GM06990 (cell line): ENCODE data around the gene TMEM11.
"Not testable (repeated sequence)": the region's sequence is repeated elsewhere in the genome, so short reads cannot be mapped to it uniquely, and the experiment has no call there.

ENCODE experiments used
- DNase-seq: peaks from one replicate; pipeline ENCODE4 v3.0.0-alpha.2; 2011; ENCODE audit not compliant: insufficient read length; ENCODE audit errors: extremely low read depth
- H3K27me3 ChIP-seq: replicated peaks from 2 replicates; pipeline ENCODE4 v1.6.0; 2011; ENCODE audit warnings: low read length; ENCODE audit not compliant: control insufficient read depth, insufficient read depth
- H3K36me3 ChIP-seq: 2 replicates; pipeline ENCODE4 v1.5.1; 2011; ENCODE audit warnings: low read length; ENCODE audit not compliant: control insufficient read depth, insufficient read depth
- H3K4me3 ChIP-seq: replicated peaks from 2 replicates; pipeline ENCODE4 v1.5.1; 2011; ENCODE audit warnings: low read depth, mild to moderate bottlenecking, control low read depth, low read length
- CTCF ChIP-seq: IDR thresholded peaks from 2 replicates; pipeline ENCODE4 v1.5.1; 2011; ENCODE audit warnings: low read length, control low read depth, mild to moderate bottlenecking, inconsistent platforms; ENCODE audit not compliant: insufficient read depth, poor library complexity, severe bottlenecking

Gene TMEM11

GRCh38 chr17:21228845-21229244 is 14.9 kb upstream of the TMEM11 start:
- no peak for TF ChIP-seq CTCF
- no peaks in the 10 kb centered on the region; the same call in 1 of the 2 replicates for H3K36me3 ChIP-seq
- no peak overlapping the region for H3K4me3 ChIP-seq
- no peak for DNase-seq
- no peaks in the 10 kb centered on the region for H3K27me3 ChIP-seq

- H3K36me3 ChIP-seq = no peaks in the 10 kb centered on the region; the same call in 1 of the 2 replicates
- H3K27me3 ChIP-seq = no peaks in the 10 kb centered on the region
- TF ChIP-seq CTCF = no peak
- no peak for DNase-seq
- H3K4me3 ChIP-seq = no peak overlapping the region
These were observed 14.2 kb upstream of the TMEM11 start for GRCh38 chr17:21228111-21228510.

- H3K36me3 ChIP-seq, H3K27me3 ChIP-seq, H3K4me3 ChIP-seq, DNase-seq: not testable (repeated sequence)
These were observed 13.3 kb upstream of the TMEM11 start for GRCh38 chr17:21227277-21227676.

DNA sequence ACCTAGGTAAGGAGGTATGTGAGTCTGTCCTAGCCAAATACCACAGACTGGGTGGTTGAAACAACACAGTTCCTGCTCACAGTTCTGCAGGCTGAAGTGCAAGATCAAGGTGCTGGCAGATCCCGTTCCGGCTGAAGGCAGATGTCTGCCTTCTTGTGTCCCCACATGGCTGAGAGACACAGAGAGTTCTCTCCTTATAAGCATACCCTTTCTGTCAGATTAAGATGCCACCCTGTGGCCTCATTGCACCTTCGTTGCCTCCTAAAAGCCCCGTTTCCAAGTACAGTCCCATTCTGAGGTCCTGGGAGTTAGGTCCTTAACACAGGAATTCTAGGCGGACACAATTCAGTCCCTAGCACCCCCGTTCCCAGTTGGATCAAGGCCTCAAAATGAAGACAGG is 9.1 kb upstream of the TMEM11 start:
- no peak for TF ChIP-seq CTCF
- no peak for DNase-seq
- no peak overlapping the region for H3K4me3 ChIP-seq
- no peaks in the 10 kb centered on the region; the same call in none of the 2 replicates for H3K36me3 ChIP-seq
- H3K27me3 ChIP-seq = no peaks in the 10 kb centered on the region

- no peak for TF ChIP-seq CTCF
- Histone ChIP-seq H3K27me3 (no peaks in the 10 kb centered on the region), H3K4me3 (no peak overlapping the region), H3K36me3 (no peaks in the 10 kb centered on the region; the same call in none of the 2 replicates)
- no peak for DNase-seq
These were observed 4.9 kb upstream of the TMEM11 start for GRCh38 chr17:21218831-21219380.

GRCh38 chr17:21218101-21218500 is 4.1 kb upstream of the TMEM11 start:
- no peaks in the 10 kb centered on the region for H3K27me3 ChIP-seq
- DNase-seq = no peak
- H3K4me3 ChIP-seq = no peak overlapping the region
- H3K36me3 ChIP-seq = no peaks in the 10 kb centered on the region; the same call in 1 of the 2 replicates
- TF ChIP-seq CTCF = no peak
